IMR-90 (cell line): ENCODE data around the gene HMGN4. TPM values are rescaled to one million over a fixed set of nuclear protein-coding genes. Genes with fewer than 3 reads are reported as not detected.

Experiments
- RAD21 ChIP-seq: IDR thresholded peaks from 2 replicates; pipeline ENCODE4 v1.6.1; 2012; ENCODE audit warnings: low read length, improper control_type of control experiment
- RCOR1 ChIP-seq: IDR thresholded peaks from 2 replicates; pipeline ENCODE4 v1.6.1; 2012; ENCODE audit warnings: mild to moderate bottlenecking, low read length, improper control_type of control experiment; ENCODE audit not compliant: insufficient replicate concordance
- USF2 ChIP-seq: fragments of 150-350 bp; IDR thresholded peaks from 2 replicates; pipeline ENCODE4 v1.6.1; 2017; ENCODE audit warnings: mild to moderate bottlenecking, antibody characterized with exemption, low read length, low read depth
- polyA plus RNA-seq, 3 experiments: library from polyadenylated mRNA; depleted of rRNA; stranded (reverse); fragments of >200 nt; gene quantifications; 2 replicates each; pipeline ENCODE4 v1.2.3, GENCODE V29; 2012; ENCODE audit warnings: low replicate concordance in 1 of 3
- total RNA-seq: library from RNA; depleted of rRNA; stranded (reverse); fragments of >200 nt; gene quantifications from 2 replicates; pipeline ENCODE4 v1.2.3, GENCODE V29; 2012

Gene HMGN4
- total and polyA plus RNA-seq, 2 of the 4 experiments (the other 2 are of a cell fraction) = 46.4 to 50.2 TPM

GRCh38 chr6:26594730-26595632 is 56.8 kb downstream of the HMGN4 start (continued):
- TF ChIP-seq USF2 = no peak
- no peak for TF ChIP-seq RAD21
- TF ChIP-seq RCOR1 = no peak
